Transverse colon (tissue), 4 donors: ENCODE results near the gene OCRL. TPM values are rescaled to one million over a fixed set of nuclear protein-coding genes. Genes with fewer than 3 reads are reported as not detected.

ENCODE experiments used
- DNase-seq: peaks from one replicate; pipeline ENCODE4 v3.0.0-alpha.2; 2019
- H3K27ac ChIP-seq, 4 donors: fragments of 200-600 bp; sonication (generic); 2 replicates each; pipeline ENCODE4 v1.5.1; 2016 to 2018; ENCODE audit warnings: inconsistent platforms in 4 of 4
- H3K27me3 ChIP-seq: fragments of 200-600 bp; sonication (generic); 2 replicates; pipeline ENCODE4 v1.5.1; 2017; ENCODE audit warnings: inconsistent platforms
- H3K36me3 ChIP-seq, 4 donors: fragments of 200-600 bp; sonication (generic); 2 replicates each; pipeline ENCODE4 v1.5.1; 2017 to 2019; ENCODE audit warnings: inconsistent platforms in 4 of 4
- H3K4me1 ChIP-seq, 4 donors: fragments of 200-600 bp; sonication (generic); 2 replicates each; pipeline ENCODE4 v1.5.1; 2017 to 2020; ENCODE audit warnings: inconsistent platforms in 4 of 4
- H3K4me3 ChIP-seq, 4 donors: fragments of 200-600 bp; sonication (generic); 1 replicate in 1 of 4; 2 replicates in 3 of 4; pipeline versions ENCODE4 v1.5.1 to v1.6.1; 2017 to 2019; ENCODE audit warnings: inconsistent platforms in 4 of 4
- H3K9me3 ChIP-seq, 2 donors: fragments of 200-600 bp; sonication (generic); 2 replicates each; pipeline ENCODE4 v1.5.1; 2017 to 2019; ENCODE audit warnings: inconsistent platforms in 2 of 2
- EP300 ChIP-seq: sonication (generic); formaldehyde crosslinking; IDR thresholded peaks from one replicate; pipeline ENCODE4 v1.6.1; 2017; ENCODE audit warnings: antibody characterized with exemption, low read depth
- POLR2A ChIP-seq: fragments of 450-650 bp; IDR thresholded peaks from one replicate; pipeline ENCODE4 v1.6.1; 2016; ENCODE audit warnings: antibody characterized with exemption, mild to moderate bottlenecking, moderate library complexity
- POLR2AphosphoS5 ChIP-seq, 3 donors: sonication (generic); formaldehyde crosslinking; IDR thresholded peaks; one replicate each; pipeline ENCODE4 v1.6.1; 2016; ENCODE audit warnings: antibody characterized with exemption in 3 of 3
- whole genome bisulfite sequencing, 2 donors: methylation state at CpG; one replicate each; pipeline ENCODE4 v1.1.5; 2018; ENCODE audit warnings: low coverage in 1 of 2; 5-methylcytosine and 5-hydroxymethylcytosine counted together
- in situ Hi-C, 4 donors: fragments of 200-750 bp; cut with MboI; loops; one replicate each; pipeline versions ENCODE4 v1.15.0 to v1.15.1; 2017; ENCODE audit warnings: low sequenced_read_pairs in 3 of 4, low pct_ligation_motif_present in 1 of 4, low pct_unique_long_range_greater_than_20kb in 1 of 4
- intact Hi-C: fragments of 100-400 bp; cut with DNase I; formaldehyde crosslinking; loops from one replicate; pipeline ENCODE4 v1.15.1; 2023; ENCODE audit warnings: low total_unique reads
- total RNA-seq, 4 donors: library from RNA; depleted of rRNA; stranded (reverse); fragments of >200 nt; gene quantifications; one replicate each; pipeline ENCODE4 v1.1.0, GENCODE V29; 2016
- TF ChIP-seq, protein P1 (sequence below), 5 experiments: fragments of 200-600 bp in 3 of 5; fragments of 450-650 bp in 2 of 5; sonication (generic) in 3 of 5; IDR thresholded peaks; 1 replicate in 2 of 5; 2 replicates in 3 of 5; pipeline ENCODE4 v1.5.1; 2016 to 2017; ENCODE audit warnings: antibody characterized with exemption in 5 of 5, inconsistent platforms in 3 of 5, mild to moderate bottlenecking in 2 of 5, moderate library complexity in 1 of 5

OCRL gene
- total RNA-seq, 4 donors from 2014 or later: 14.2 to 27.9 (median 20.0) TPM

DNA sequence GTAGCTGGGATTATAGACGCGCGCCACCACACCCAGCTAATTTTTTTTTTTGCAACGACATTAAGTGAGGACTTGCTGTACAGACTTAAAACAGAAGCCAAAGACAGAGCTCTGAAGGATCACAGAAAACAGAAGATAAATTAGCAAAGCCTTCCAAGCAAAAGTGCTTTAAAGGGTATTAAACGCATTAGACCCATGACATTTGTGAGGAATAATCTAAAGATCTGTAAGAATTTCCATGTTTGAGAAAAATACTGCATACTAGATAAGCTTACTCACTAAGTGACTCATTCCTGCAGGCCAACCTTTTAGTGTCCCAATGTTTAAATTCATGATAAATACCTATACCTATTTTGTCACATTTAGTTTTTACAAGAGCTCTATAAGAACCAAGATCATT lies 44.2 kb upstream of the OCRL start:
- intact Hi-C loops: no loop called here
- H3K27ac ChIP-seq: no peak overlapping the region
- 82 to 100% methylated on average over 1 to 5 of the region's 5 CpGs for WGBS, 2 donors
- no peak overlapping the region for H3K4me3 ChIP-seq
- H3K4me1 ChIP-seq: no peaks in the 10 kb centered on the region
- TF ChIP-seq POLR2AphosphoS5 (IDR thresholded peaks at IDR 0.05): no peak
- no peak for TF ChIP-seq EP300
- TF ChIP-seq POLR2A: no peak
- TF ChIP-seq, protein P1, sequence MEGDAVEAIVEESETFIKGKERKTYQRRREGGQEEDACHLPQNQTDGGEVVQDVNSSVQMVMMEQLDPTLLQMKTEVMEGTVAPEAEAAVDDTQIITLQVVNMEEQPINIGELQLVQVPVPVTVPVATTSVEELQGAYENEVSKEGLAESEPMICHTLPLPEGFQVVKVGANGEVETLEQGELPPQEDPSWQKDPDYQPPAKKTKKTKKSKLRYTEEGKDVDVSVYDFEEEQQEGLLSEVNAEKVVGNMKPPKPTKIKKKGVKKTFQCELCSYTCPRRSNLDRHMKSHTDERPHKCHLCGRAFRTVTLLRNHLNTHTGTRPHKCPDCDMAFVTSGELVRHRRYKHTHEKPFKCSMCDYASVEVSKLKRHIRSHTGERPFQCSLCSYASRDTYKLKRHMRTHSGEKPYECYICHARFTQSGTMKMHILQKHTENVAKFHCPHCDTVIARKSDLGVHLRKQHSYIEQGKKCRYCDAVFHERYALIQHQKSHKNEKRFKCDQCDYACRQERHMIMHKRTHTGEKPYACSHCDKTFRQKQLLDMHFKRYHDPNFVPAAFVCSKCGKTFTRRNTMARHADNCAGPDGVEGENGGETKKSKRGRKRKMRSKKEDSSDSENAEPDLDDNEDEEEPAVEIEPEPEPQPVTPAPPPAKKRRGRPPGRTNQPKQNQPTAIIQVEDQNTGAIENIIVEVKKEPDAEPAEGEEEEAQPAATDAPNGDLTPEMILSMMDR (IDR thresholded peaks at IDR 0.05): no peak
- no peaks in the 10 kb centered on the region for H3K36me3 ChIP-seq
- H3K27me3 ChIP-seq: no peaks in the 10 kb centered on the region
- DNase-seq: no peak
- H3K9me3 ChIP-seq: no peaks in the 10 kb centered on the region
- in situ Hi-C loops: no loop called here

DNA sequence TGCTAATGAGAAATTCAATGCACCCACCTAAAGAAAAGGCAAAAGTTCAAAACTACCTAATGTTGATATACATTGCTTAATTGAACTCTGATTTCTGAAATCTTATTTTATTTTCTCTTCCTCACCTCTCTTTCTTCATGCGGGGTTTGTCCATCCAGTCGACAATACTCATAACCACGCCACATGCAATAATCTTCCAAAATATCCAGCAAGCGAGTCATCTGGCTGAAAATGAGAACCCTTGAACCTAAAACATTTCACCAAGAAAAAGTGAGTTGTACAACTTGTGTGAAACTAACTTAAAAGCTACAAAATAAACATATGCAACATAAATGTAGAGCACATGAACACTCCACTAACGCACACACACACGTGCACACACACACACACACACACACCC lies 43.4 kb upstream of the OCRL start:
- Histone ChIP-seq H3K4me1 (no peaks in the 10 kb centered on the region), H3K27ac (no peak overlapping the region), H3K9me3 (no peaks in the 10 kb centered on the region), H3K4me3 (no peak overlapping the region), H3K36me3 (no peaks in the 10 kb centered on the region), H3K27me3 (no peaks in the 10 kb centered on the region)
- WGBS, 2 donors: 82 to 87% methylated on average over 2 to 6 of the region's 6 CpGs
- no peak for DNase-seq
- in situ Hi-C loops (no loop called here), intact Hi-C loops (no loop called here)
- TF ChIP-seq POLR2A: no peak
- no peak for TF ChIP-seq POLR2AphosphoS5 (IDR thresholded peaks at IDR 0.05)
- TF ChIP-seq, protein P1 (IDR thresholded peaks at IDR 0.05): no peak
- TF ChIP-seq EP300: no peak

DNA sequence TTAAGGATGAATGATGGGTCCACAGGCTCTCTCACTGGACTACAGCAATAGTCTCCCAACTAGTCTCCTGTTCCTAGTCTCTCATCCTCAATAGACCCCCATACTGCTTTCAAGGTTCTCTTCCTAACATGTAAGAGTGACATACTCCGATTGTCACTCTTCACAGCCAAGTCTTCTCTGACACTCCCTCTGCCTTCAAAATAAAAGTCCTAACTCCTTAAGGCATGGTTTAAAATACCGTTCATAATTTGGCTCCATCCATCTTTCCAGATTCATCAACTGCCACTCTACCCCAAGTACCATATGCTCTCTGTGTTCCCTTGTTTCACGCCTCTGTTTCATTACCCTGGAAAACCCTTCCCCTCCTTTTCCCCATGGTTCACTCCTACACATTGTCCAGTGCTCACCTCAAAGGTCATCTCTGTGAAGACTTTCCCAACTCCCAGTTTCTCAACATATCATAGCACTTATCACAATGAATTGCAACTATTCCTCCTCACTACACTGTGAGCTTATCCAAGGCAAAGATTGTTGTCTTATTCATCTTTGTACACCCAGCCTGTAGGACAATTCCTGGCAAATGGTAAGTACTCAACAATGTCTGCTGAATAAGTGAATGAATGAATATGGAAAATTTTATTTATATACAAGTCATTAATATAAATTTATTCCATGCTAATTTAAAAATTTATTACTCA lies 42.8 kb upstream of the OCRL start:
- no peak for DNase-seq
- Histone ChIP-seq H3K9me3 (no peaks in the 10 kb centered on the region), H3K27me3 (no peaks in the 10 kb centered on the region), H3K4me3 (no peak overlapping the region), H3K4me1 (no peaks in the 10 kb centered on the region), H3K27ac (no peak overlapping the region), H3K36me3 (no peaks in the 10 kb centered on the region)
- in situ Hi-C loops: no loop called here
- no peak for TF ChIP-seq POLR2A
- TF ChIP-seq, protein P1 (IDR thresholded peaks at IDR 0.05): no peak
- no peak for TF ChIP-seq EP300
- no peak for TF ChIP-seq POLR2AphosphoS5 (IDR thresholded peaks at IDR 0.05)
- 66 to 70% methylated on average over 3 of the region's 3 CpGs for WGBS, 2 donors
- intact Hi-C loops: no loop called here

GRCh38 chrX:129510331-129510730 lies 29.7 kb upstream of the OCRL start:
- no peaks in the 10 kb centered on the region for H3K27me3 ChIP-seq
- no peaks in the 10 kb centered on the region for H3K4me1 ChIP-seq
- intact Hi-C loops: no loop called here
- H3K9me3 ChIP-seq: no peaks in the 10 kb centered on the region
- H3K4me3 ChIP-seq: no peak overlapping the region
- 73 to 88% methylated on average over 1 to 7 of the region's 7 CpGs for WGBS, 2 donors
- no peak for DNase-seq
- TF ChIP-seq POLR2A (no peak), POLR2AphosphoS5 (IDR thresholded peaks at IDR 0.05) (no peak), EP300 (no peak)
- TF ChIP-seq, protein P1 (IDR thresholded peaks at IDR 0.05): no peak
- in situ Hi-C loops: no loop called here
- H3K36me3 ChIP-seq: no peaks in the 10 kb centered on the region
- no peak overlapping the region for H3K27ac ChIP-seq
